NCI-H446 treated with DMSO at 0.1 percent for 48 hours (cell line): ENCODE measurements around the gene PPP4R3A.
"Not testable (repeated sequence)": the region's sequence is repeated elsewhere in the genome, so short reads cannot be mapped to it uniquely, and the experiment has no call there.

Experiments used
- DNase-seq: peaks from one replicate; lab custom pipeline; 2025; lab: John Stamatoyannopoulos, UW

The PPP4R3A gene

GRCh38 chr14:91510171-91511042 is at the start of gene PPP4R3A:
Gene PPP4R3A (minus strand): TSS chr14:91510310. CDS start chr14:91509647, 663 bp downstream.
- peak; percentile 94 for DNase-seq

GRCh38 chr14:91555531-91555930 is 45.4 kb upstream of the PPP4R3A start:
- DNase-seq: no peak

GRCh38 chr14:91554535-91555332 is 44.6 kb upstream of the PPP4R3A start:
- no peak for DNase-seq

GRCh38 chr14:91548108-91548507 is 38.0 kb upstream of the PPP4R3A start:
- DNase-seq: no peak

- DNase-seq: peak; percentile 47
Observed at GRCh38 chr14:91545946-91546716, 36.0 kb upstream of the PPP4R3A start.

- no peak for DNase-seq
Observed at GRCh38 chr14:91545204-91545603, 35.1 kb upstream of the PPP4R3A start.

GRCh38 chr14:91536327-91536726 is 26.2 kb upstream of the PPP4R3A start:
- DNase-seq: no peak

GRCh38 chr14:91534059-91534458 is 23.9 kb upstream of the PPP4R3A start:
- not testable (repeated sequence) for DNase-seq

- no peak for DNase-seq
Observed at GRCh38 chr14:91533623-91534022, 23.5 kb upstream of the PPP4R3A start.

- no peak for DNase-seq
Observed at GRCh38 chr14:91523972-91524371, 13.9 kb upstream of the PPP4R3A start.

- no peak for DNase-seq
Observed at GRCh38 chr14:91521061-91521640, 11.0 kb upstream of the PPP4R3A start.

- no peak for DNase-seq
Observed at GRCh38 chr14:91520138-91520537, 10.0 kb upstream of the PPP4R3A start.

- DNase-seq: no peak
Observed at GRCh38 chr14:91519239-91520036, 9.3 kb upstream of the PPP4R3A start.

GRCh38 chr14:91516663-91517388 is 6.7 kb upstream of the PPP4R3A start:
- DNase-seq: no peak

- no peak for DNase-seq
Observed at GRCh38 chr14:91515979-91516378, 5.9 kb upstream of the PPP4R3A start.

- no peak for DNase-seq
Observed at GRCh38 chr14:91511043-91511383, 903 bp upstream of the PPP4R3A start.

GRCh38 chr14:91509878-91510170 is 286 bp downstream of the PPP4R3A start:
- DNase-seq: no peak

GRCh38 chr14:91509083-91509877 is 830 bp downstream of the PPP4R3A start:
- no peak for DNase-seq

- no peak for DNase-seq
Observed at GRCh38 chr14:91508105-91508504, 2.0 kb downstream of the PPP4R3A start.

- DNase-seq: no peak
Observed at GRCh38 chr14:91506226-91506625, 3.9 kb downstream of the PPP4R3A start.
